Adrenal gland (tissue), 12 donors: ENCODE results near the gene SIAH3. TPM values are rescaled to one million over a fixed set of nuclear protein-coding genes. Genes with fewer than 3 reads are reported as not detected.
A peak's percentile ranks its signal among the peaks of the same experiment; 100 is the strongest.

Experiments used
- DNase-seq, 7 donors: peaks; one replicate each; pipeline ENCODE4 v3.0.0-alpha.2; 2019 to 2020
- H3K27ac ChIP-seq, 5 donors: fragments of 200-600 bp; sonication (generic) in 4 of 5; 1 replicate in 3 of 5; 2 replicates in 2 of 5; pipeline versions ENCODE4 v1.5.1 to v1.8.0; 2016 to 2020; ENCODE audit warnings: mild to moderate bottlenecking in 1 of 5
- H3K27me3 ChIP-seq: fragments of 200-600 bp; 2 replicates; pipeline ENCODE4 v1.8.0; 2021
- H3K36me3 ChIP-seq, 2 donors: fragments of 200-600 bp; replicated peaks in 1 of 2; 1 replicate in 1 of 2; 2 replicates in 1 of 2; pipeline versions ENCODE4 v1.5.1 to v1.8.0; 2018 to 2022
- H3K4me1 ChIP-seq, 2 donors: fragments of 200-600 bp; replicated peaks in 1 of 2; 1 replicate in 1 of 2; 2 replicates in 1 of 2; pipeline versions ENCODE4 v1.5.1 to v1.8.0; 2018 to 2021
- H3K4me3 ChIP-seq, 4 donors: fragments of 200-600 bp; sonication (generic) in 3 of 4; one replicate each; pipeline ENCODE4 v1.5.1; 2016 to 2018
- H3K9me3 ChIP-seq, 3 donors: fragments of 200-600 bp; sonication (generic) in 1 of 3; replicated peaks in 1 of 3; 1 replicate in 2 of 3; 2 replicates in 1 of 3; pipeline versions ENCODE4 v1.5.1 to v1.8.0; 2016 to 2021
- POLR2A ChIP-seq, 2 donors: fragments of 450-650 bp; IDR thresholded peaks; one replicate each; pipeline ENCODE4 v1.6.1; 2017; ENCODE audit warnings: antibody characterized with exemption in 2 of 2, mild to moderate bottlenecking in 2 of 2, moderate library complexity in 1 of 2
- WGBS, 4 donors: extraction: QIAGEN DNeasy Blood & Tissue Kit in 2 of 4; methylation state at CpG; one replicate each; pipeline versions ENCODE4 v1.1.5 to v1.1.7; 2013 to 2017; 5-methylcytosine and 5-hydroxymethylcytosine counted together
- intact Hi-C, 2 donors: fragments of 100-400 bp; cut with DNase I; formaldehyde crosslinking; loops; one replicate each; pipeline versions ENCODE4 v1.14.1 to v1.15.0; 2022 to 2023
- polyA plus RNA-seq, 3 donors: library from polyadenylated mRNA; stranded (reverse); fragments of 200-250 nt in 2 of 3; fragments of 350-450 nt in 1 of 3; fragmentation: Illumina TruSeq in 1 of 3; extraction: RNeasy Lipid Tissue Mini Kit (QIAGEN cat#74804) in 1 of 3; gene quantifications; one replicate each; pipeline ENCODE4 v1.2.3, GENCODE V29; 2013 to 2014
- total RNA-seq, 9 donors: library from RNA; depleted of rRNA in 4 of 9; stranded (reverse); fragments of >200 nt in 4 of 9; fragments of 120-200 nt in 1 of 9; fragmentation: NEBNext Ultra II Directional in 1 of 9; extraction: Animal tissue kit (Norgen Biotek cat#: 25700) in 1 of 9; gene quantifications; one replicate each; pipeline versions ENCODE4 v1.1.0 to v1.2.4, GENCODE V29; 2013 to 2023
- TF ChIP-seq, protein P1 (sequence below), 6 experiments: fragments of 450-650 bp in 4 of 6; fragments of 200-600 bp in 2 of 6; sonication (generic) in 1 of 6; IDR thresholded peaks; 1 replicate in 5 of 6; 2 replicates in 1 of 6; pipeline versions ENCODE4 v1.5.1 to v1.8.0; 2016 to 2021; ENCODE audit warnings: antibody characterized with exemption in 6 of 6, mild to moderate bottlenecking in 2 of 6, moderate library complexity in 1 of 6
- donor health status: healthy with polysubstance abuse.
- donor health status: Bipolar disorder and iron deficiency.
- donor health status: DM: yes; HTN: yes; CAD: no.
- donor health status: DM: no; HTN: no; CAD: no.
- donor health status: DM: no; HTN: no; CAD: no.
- donor health status: DM: yes; HTN: yes; CAD: no.

SIAH3 gene
- total and polyA plus RNA-seq, 12 donors = 0.03 to 0.64 (median 0.24) TPM

DNA sequence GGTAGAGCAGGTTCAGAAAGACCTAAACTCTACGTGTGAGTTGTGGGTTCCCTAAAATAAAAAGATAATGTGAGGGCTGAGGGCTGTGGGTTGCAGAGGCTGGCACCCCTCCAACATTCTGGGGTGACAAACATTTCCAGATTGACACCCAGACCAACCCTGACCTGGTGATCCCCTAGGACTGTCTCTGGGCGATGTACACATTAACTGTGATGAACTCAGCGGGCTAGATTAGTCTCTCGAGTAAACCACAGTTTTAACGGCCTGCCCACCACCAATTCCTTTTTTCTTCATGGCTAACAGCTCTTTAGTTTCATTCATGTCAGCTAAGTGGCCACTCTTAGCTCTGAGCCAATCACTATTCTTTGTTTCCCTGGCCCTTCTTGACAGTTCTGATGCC lies 24.8 kb downstream of the SIAH3 start:
- DNase-seq = no peak
- TF ChIP-seq, protein P1, sequence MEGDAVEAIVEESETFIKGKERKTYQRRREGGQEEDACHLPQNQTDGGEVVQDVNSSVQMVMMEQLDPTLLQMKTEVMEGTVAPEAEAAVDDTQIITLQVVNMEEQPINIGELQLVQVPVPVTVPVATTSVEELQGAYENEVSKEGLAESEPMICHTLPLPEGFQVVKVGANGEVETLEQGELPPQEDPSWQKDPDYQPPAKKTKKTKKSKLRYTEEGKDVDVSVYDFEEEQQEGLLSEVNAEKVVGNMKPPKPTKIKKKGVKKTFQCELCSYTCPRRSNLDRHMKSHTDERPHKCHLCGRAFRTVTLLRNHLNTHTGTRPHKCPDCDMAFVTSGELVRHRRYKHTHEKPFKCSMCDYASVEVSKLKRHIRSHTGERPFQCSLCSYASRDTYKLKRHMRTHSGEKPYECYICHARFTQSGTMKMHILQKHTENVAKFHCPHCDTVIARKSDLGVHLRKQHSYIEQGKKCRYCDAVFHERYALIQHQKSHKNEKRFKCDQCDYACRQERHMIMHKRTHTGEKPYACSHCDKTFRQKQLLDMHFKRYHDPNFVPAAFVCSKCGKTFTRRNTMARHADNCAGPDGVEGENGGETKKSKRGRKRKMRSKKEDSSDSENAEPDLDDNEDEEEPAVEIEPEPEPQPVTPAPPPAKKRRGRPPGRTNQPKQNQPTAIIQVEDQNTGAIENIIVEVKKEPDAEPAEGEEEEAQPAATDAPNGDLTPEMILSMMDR (IDR thresholded peaks at IDR 0.05) = no peak
- no peak for TF ChIP-seq POLR2A (IDR thresholded peaks at IDR 0.05)
- WGBS, 4 donors = 80 to 85% (median 81%) methylated on average over 5 of the region's 5 CpGs
- H3K9me3 ChIP-seq = no peaks in the 10 kb centered on the region
- no peaks in the 10 kb centered on the region for H3K27me3 ChIP-seq
- no peak overlapping the region for H3K4me3 ChIP-seq
- peaks cover 8 to 10% of the 10 kb centered on the region in 2 donors for H3K4me1 ChIP-seq
- intact Hi-C loops = no loop called here
- H3K27ac ChIP-seq = no peak overlapping the region
- no peaks in the 10 kb centered on the region for H3K36me3 ChIP-seq

GRCh38 chr13:45825387-45825650 lies 26.2 kb downstream of the SIAH3 start:
- WGBS, 4 donors = 81 to 93% (median 88%) methylated on average over 4 of the region's 4 CpGs
- no peaks in the 10 kb centered on the region for H3K27me3 ChIP-seq
- intact Hi-C loops = no loop called here
- peaks cover 8 to 10% of the 10 kb centered on the region in 2 donors for H3K4me1 ChIP-seq
- no peak overlapping the region for H3K27ac ChIP-seq
- no peaks in the 10 kb centered on the region for H3K36me3 ChIP-seq
- H3K9me3 ChIP-seq = no peaks in the 10 kb centered on the region
- DNase-seq = no peak
- H3K4me3 ChIP-seq = no peak overlapping the region
- TF ChIP-seq, protein P1 (IDR thresholded peaks at IDR 0.05) = no peak
- no peak for TF ChIP-seq POLR2A (IDR thresholded peaks at IDR 0.05)

GRCh38 chr13:45823583-45823982 lies 28.0 kb downstream of the SIAH3 start:
- Histone ChIP-seq H3K4me1 (peaks cover 8 to 10% of the 10 kb centered on the region in 2 donors), H3K27me3 (no peaks in the 10 kb centered on the region), H3K36me3 (no peaks in the 10 kb centered on the region), H3K27ac (no peak overlapping the region), H3K9me3 (no peaks in the 10 kb centered on the region), H3K4me3 (no peak overlapping the region)
- intact Hi-C loops = no loop called here
- TF ChIP-seq POLR2A (IDR thresholded peaks at IDR 0.05) = no peak
- TF ChIP-seq, protein P1 (IDR thresholded peaks at IDR 0.05) = no peak
- DNase-seq = peak in 1 of 7 donors; percentile 16

- no peaks in the 10 kb centered on the region for H3K27me3 ChIP-seq
- H3K27ac ChIP-seq = no peak overlapping the region
- 84 to 92% (median 86%) methylated on average over 5 to 6 of the region's 6 CpGs for WGBS, 4 donors
- no peak for DNase-seq
- peaks cover 8 to 10% of the 10 kb centered on the region in 2 donors for H3K4me1 ChIP-seq
- intact Hi-C loops = no loop called here
- H3K9me3 ChIP-seq = no peaks in the 10 kb centered on the region
- TF ChIP-seq POLR2A (IDR thresholded peaks at IDR 0.05) = no peak
- TF ChIP-seq, protein P1 (IDR thresholded peaks at IDR 0.05) = no peak
- H3K4me3 ChIP-seq = no peak overlapping the region
- no peaks in the 10 kb centered on the region for H3K36me3 ChIP-seq
These were observed 29.7 kb downstream of the SIAH3 start for GRCh38 chr13:45821811-45822210.
